Astrocyte of the spinal cord (primary cell): Measurements from ENCODE around the gene UBE2C.
"Not testable (repeated sequence)": the region's sequence is repeated elsewhere in the genome, so short reads cannot be mapped to it uniquely, and the experiment has no call there.

Experiments
- DNase-seq: peaks from one replicate; pipeline ENCODE4 v3.0.0; 2011; ENCODE audit warnings: low read depth, low spot score
- H3K4me3 ChIP-seq: 2 replicates; pipeline ENCODE4 v1.5.1; 2011; ENCODE audit warnings: low read depth, mild to moderate bottlenecking, low read length, moderate library complexity
- CTCF ChIP-seq: IDR thresholded peaks from 2 replicates; pipeline ENCODE4 v1.5.1; 2012; ENCODE audit warnings: low read depth, mild to moderate bottlenecking, low read length, inconsistent platforms
- in situ Hi-C: cut with HindIII; loops from 2 replicates; pipeline ENCODE4 v1.10.0; 2017; ENCODE audit warnings: low sequenced_read_pairs

Gene UBE2C

GRCh38 chr20:45823949-45824835 lies 11.7 kb downstream of the UBE2C start:
- no peak overlapping the region for H3K4me3 ChIP-seq
- peak; percentile 39 for DNase-seq
- in situ Hi-C loops, result no loop called here
- TF ChIP-seq CTCF, result peak; percentile 64

GRCh38 chr20:45826381-45827019 lies 14.1 kb downstream of the UBE2C start:
- in situ Hi-C loops, result no loop called here
- DNase-seq, result peak; percentile 65
- no peak overlapping the region for H3K4me3 ChIP-seq
- TF ChIP-seq CTCF, result no peak

- TF ChIP-seq CTCF, result no peak
- H3K4me3 ChIP-seq, result no peak within 1 kb of the TSS
- no peak for DNase-seq
- in situ Hi-C loops, result no loop called here
Observed at GRCh38 chr20:45827030-45827652, 14.7 kb downstream of the UBE2C start, which contains the start of gene TNNC2. Gene TNNC2 (minus strand): TSS chr20:45827312. CDS start chr20:45827248, 64 bp downstream.

- DNase-seq, result no peak
- no peak overlapping the region for H3K4me3 ChIP-seq
- no peak for TF ChIP-seq CTCF
- in situ Hi-C loops, result no loop called here
Observed at GRCh38 chr20:45827712-45828111, 15.3 kb downstream of the UBE2C start.

GRCh38 chr20:45828589-45828988 lies 16.1 kb downstream of the UBE2C start:
- in situ Hi-C loops, result no loop called here
- no peak overlapping the region for H3K4me3 ChIP-seq
- no peak for DNase-seq
- no peak for TF ChIP-seq CTCF

- DNase-seq, H3K4me3 ChIP-seq, in situ Hi-C loops: not testable (repeated sequence)
Observed at GRCh38 chr20:45829673-45830106, 17.2 kb downstream of the UBE2C start.
